ENCODE measurements around the gene TAF9.
"Not testable (repeated sequence)": the region's sequence is repeated elsewhere in the genome, so short reads cannot be mapped to it uniquely, and the experiment has no call there.

TAF9 gene, protein sequence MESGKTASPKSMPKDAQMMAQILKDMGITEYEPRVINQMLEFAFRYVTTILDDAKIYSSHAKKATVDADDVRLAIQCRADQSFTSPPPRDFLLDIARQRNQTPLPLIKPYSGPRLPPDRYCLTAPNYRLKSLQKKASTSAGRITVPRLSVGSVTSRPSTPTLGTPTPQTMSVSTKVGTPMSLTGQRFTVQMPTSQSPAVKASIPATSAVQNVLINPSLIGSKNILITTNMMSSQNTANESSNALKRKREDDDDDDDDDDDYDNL

DNA sequence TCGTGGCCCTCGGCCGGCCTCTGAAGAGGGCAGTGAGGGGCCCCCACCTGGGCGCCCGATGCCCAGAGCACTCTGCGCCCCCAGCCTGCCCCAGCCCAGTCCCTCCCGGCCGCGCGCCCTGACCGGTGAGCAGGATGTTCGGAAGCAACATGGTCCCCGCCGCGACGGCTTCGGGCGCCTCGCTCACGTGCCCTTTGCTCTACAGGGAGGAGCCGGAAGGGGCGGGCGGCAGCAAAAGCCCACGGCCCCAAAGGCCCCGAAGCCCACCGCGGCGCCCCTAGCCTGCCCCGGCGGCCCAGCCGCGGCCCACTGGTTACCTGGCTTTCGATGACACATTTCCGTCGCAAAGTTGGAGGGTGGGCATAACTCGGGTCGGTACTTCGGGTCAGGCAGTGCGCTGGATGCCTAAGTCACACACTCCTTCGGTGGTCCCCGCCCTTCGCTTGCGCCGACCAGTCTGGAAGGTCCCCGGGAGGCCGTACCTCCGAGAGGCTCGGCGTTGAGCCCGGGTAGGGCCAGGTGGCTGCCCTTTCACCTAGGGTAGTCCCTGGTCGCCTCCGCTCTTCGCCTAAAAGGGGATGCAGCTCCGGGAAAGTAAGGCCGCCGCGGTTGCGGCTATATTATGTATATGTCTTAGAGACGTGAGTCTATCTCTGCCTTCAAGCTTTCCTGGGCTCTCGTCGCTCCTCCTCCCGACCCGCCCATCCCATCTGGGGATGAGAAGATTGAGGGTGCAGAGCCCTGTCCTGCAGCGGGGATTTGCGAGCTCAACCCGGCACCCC is at the start of gene TAF9, which contains the start of the genes AK6 and RAD17:
Gene TAF9, minus strand, starts transcription at position 181 of the 782 bp plus-strand sequence. CDS start 3,783 bp downstream, outside the sequence.
Gene AK6, minus strand, starts transcription at position 181 of the 782 bp plus-strand sequence. Its CDS starts 30 bp downstream, at position 151.
Gene RAD17, plus strand, starts transcription at position 479 of the 782 bp plus-strand sequence. CDS start 2,391 bp downstream, outside the sequence.
- peak; percentile 86 for DNase-seq (ENCODE audit: low read depth)

DNA sequence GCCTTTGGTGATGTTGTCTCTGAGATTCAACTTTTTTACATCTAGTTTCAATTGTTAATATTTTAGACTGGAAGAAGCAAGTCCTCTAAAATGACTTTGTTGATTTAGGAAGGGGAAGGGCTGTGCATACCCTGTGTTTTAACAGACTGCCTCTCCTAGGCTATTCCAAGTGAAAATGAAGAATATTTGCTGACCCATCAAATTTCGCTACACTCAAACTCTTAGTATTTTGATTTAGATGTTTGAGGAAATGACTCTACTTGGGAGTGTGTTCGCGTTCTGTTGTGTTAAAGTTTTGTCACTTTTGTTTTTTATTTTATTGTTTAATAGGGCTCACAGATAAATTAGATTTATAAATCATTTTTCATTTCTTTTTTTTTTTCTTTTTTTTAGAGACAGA is 49.2 kb upstream of the TAF9 start:
- no peak for DNase-seq (ENCODE audit: low read depth)

DNA sequence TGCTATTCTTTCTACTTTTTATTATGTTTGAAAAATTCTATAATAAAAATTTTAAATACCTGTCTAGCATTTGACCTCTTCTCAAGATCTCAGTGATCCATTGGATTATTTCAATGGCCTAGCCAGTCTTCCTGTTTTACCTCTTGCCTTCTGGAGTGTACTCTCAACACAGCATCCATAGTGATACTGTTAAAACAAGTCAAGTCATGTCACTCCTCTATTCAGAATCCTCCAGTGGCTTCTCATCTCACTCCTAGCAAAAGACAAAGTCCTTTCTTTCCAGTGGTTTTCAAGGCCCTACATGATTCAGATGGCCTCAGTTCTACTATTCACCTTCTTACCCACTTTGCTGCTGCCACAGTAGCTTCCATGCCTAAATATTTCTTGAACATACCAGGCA is 47.4 kb upstream of the TAF9 start:
- no peak for DNase-seq (ENCODE audit: low read depth)

DNA sequence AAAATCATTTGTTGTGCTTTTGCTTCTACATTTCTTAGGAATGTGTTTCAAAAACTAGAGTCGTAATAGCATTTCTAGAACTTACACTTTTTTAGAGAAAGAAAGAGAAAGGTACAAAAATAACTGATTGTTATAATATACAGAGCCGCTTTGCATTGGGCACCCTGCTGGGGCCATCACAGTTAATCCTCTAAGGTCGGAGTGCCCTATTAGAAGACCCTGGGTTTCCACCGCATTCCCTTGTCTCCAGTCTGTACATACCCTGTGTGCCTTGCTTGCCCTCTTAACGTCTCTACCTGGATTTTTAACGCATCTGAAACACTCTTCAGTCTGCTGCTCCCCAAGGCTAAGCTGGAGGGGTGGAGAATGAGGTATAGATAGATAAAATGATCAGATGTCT is 46.9 kb upstream of the TAF9 start:
- DNase-seq (ENCODE audit: low read depth) = no peak

DNA sequence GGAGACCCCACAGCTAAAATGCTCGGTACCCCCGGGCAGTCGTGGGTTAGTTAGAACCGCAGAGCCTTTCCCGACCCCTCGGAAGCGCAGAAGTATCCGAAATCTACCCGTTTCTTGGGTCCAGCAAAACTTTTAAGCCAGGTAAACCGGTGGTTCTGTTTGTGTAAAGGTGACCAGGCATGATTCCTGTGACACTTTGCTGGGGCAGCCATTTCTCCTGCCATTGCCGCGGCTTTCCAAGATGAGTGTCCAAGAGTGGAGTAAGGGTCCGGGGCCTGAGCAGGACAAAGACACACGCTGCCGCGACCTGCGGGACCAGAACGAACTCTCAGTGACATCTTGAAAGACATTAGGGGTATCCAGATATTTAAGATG is 46.3 kb upstream of the TAF9 start:
- DNase-seq (ENCODE audit: low read depth) = no peak

DNA sequence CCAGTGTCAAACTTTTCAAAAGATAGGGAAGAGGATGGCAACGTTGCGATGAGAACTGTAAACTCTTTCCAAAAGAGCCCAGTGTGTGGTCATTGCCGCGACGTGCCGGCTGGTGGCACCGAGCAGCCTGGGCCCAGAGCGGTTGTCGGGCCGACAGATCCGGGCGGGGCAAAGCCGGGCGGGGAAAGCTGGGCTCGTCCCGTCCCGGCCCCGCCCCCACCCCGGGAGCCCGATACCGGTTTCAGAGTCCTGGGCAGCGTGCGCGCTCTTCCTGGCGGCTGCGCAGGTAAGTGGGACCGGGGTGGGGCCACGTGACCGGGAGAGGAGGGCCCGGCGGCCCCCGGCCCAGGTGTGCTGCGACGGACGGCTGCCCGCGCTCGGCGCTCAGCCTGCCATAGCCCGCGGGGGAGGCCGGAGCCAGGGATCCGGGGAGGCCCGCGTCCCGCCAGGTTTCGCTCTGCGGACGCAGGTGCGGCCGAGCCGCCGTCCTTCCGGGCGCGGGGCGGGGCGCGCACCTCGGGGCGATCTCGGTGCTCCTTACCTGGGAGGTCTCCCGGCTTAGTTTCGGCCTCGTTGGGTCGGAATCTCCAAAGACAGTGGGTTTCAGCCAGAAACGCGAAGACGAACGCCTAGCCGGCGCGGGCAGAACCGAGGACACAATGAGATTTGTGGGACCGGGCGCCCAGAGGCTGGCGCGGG is 45.7 kb upstream of the TAF9 start, which contains the start of gene MARVELD2:
Gene MARVELD2, plus strand, starts transcription at position 232 of the 699 bp plus-strand sequence. CDS start 4,270 bp downstream, outside the sequence.
- peak; percentile 33 for DNase-seq (ENCODE audit: low read depth)

DNA sequence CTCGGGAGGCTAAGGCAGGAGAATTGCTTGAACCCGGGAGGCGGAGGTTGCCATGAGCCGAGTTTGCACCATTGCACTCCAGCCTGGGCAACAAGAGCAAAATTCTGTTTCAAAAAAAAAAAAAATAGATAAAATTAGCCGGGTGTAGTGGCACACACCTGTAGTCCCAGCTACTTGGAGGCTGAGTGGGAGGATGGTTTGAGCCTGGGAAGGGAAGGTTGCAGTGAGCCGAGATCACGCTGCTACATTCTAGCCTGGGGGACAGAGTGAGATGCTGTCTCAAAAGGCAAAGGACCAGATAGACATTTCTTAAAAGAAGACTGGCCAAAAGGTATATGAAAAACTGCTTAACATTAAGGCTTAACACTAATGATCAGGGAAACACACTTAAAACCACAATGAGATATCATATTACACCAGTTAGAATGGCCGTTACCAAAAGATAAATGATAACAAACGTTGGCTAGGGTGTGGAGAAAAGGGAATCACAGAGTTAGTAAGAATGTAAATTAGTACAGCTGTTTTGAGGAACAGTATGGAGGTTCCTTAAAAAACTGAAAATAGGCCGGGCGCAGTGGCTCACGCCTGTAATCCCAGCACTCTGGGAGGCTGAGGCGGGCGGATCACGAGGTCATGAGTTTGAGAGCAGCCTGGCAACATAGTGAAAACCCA is 35.5 kb upstream of the TAF9 start:
- DNase-seq (ENCODE audit: low read depth) = no peak

DNA sequence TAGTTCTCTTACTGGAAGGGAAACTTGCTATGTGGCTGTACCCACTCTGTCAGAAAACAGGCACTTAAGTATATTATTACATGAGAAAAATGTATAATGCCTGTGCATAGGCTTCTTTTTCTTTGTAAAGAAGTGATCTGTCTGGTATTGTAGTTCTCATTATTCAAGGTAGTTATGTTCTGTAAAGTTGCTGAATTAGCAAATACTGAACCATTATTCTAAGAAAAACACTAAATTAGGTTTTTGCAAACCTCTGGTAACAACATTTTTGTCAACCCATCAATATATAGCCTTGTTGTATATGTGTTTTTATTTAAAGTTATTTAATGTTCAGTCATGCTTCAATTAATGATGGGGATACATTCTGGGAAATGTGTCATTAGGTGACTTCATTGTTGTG is 9.1 kb upstream of the TAF9 start:
- no peak for DNase-seq (ENCODE audit: low read depth)

DNA sequence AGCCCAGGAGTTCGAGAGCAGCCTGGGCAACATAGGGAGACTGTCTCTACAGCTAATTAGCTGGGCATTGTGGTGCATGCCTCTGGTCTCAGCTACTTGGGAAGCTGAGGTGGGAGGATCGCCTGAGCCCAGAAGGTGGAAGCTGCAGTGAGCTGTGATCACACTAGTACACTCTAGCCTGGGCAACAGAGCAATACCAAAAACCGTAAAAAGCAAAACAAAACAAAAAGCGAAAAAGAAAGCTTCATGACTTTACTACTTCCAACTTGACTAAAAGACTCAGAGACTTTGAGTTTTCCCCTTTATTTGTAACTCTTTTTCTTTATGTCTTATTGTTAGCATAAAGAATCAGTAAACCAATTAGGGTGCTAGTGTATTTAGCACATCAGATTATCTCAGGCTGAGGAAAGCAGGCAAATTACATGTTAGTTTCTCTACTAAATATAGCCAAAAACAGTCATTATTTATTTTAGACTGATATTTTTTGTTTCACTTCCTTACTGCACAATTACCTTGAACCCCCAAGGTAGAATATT is 5.7 kb upstream of the TAF9 start:
- no peak for DNase-seq (ENCODE audit: low read depth)

DNA sequence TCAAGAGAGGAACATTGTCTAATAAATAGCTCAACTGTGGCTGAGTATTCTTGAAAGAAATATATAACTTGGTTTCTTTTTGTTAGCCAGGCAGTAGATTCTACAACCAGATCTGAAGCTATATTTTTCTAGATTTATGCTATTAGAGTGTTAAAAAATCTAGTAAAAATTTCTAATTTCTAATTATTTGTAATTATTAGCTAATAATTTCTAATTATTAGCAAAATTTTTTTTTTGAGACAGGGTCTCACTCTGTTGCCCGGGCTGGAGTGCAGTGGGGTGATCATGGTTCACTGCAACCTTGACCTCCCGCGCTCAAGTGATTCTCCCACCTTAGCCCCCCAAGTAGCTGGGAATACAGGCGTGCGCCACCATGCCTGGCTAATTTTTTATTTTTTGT is 3.1 kb upstream of the TAF9 start:
- DNase-seq (ENCODE audit: low read depth) = no peak

DNA sequence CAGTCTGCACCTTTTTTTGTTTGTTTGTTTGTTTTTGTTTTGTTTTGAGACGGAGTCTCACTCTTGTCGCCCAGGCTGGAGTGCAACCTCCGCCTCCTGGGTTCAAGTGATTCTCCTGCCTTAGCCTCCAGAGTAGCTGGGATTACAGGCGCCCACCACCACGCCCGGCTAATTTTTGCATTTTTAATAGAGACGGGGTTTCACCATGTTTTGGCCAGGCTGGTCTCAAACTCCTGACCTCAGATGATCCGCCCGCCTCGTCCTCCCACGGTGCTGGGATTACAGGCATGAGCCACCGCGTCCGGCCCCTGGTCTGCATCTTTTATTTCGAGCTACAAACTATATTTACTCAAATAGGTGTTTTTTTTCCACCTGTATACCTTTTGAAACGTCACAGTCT is 1.0 kb upstream of the TAF9 start:
- DNase-seq (ENCODE audit: low read depth) = not testable (repeated sequence)

DNA sequence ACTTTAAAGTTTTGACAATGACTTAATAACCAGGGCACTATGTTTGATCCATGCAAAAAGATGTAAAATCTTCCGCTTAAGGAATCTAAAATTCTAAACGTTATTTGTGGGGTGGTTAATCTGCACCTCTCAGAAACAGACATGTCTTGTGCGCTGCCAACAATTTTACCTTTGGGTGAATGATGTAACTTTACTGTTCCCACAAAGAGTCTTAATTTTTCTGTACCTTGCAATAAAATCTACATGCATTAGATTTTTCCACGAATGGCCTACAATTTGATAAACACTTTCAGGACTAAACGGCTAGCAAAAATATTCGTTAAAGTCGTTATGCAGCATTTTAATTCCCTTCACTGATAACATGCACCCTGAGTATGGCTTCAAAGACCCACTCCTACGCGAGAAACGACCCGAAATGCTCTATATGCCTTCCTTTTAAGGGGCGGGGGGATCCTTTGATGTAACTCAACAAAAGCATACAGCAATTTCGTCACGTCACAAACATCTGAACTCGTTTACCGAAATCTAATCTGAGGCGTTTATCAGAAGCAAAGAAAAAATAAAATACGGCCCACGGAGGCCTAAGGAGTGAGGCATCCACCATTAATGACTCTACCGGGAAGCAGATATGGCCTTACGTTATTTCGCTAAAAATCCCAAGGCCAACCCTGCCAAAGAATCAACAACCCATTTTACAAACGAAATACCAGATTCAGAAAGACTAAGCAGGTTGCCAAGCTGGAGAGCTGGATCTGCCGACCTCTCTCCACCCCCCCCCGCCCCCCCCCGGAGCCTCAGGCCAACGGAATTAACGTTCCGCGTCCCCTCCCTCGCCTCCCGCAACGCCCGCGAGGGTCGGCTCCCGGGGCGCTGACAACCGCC is 621 bp downstream of the TAF9 start:
- DNase-seq (ENCODE audit: low read depth) = no peak

DNA sequence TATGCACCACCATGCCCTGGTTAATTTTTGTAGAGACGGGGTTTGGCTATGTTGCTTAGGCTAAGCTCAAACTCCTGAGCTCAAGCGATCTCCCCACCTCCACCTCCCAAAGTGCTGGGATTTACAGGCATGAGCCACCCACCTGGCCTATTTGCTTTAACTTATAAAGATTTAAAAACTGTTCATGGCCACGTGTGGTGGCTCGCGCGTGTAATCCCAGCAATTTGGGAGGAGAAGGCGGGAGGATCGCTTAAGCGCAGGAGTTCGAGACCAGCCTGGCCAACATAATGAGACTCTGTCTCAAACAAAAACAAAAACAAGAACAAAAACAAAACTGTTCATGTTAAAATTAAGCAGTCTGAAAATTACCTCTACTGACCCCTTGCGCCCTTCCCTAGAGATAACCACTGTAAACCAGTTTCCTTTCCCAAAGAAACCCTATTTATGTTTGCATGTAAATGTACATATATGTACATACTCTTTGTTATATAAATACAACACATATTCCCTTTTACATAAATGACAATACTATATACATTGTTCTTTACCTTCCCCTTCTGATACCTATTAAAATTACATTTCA is 1.5 kb downstream of the TAF9 start:
- DNase-seq (ENCODE audit: low read depth) = no peak

DNA sequence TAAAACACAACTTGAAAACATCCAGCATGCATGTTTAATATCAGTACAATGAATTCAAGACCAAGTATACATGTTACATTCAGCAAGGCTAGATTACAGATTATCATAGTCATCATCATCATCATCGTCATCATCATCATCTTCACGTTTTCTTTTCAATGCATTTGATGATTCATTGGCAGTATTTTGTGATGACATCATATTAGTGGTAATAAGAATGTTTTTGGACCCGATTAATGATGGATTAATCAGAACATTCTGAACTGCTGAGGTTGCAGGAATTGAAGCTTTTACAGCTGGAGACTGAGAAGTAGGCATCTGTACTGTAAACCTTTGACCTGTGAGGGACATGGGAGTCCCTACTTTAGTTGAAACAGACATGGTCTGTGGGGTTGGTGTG is 4.5 kb downstream of the TAF9 start:
- no peak for DNase-seq (ENCODE audit: low read depth)

DNA sequence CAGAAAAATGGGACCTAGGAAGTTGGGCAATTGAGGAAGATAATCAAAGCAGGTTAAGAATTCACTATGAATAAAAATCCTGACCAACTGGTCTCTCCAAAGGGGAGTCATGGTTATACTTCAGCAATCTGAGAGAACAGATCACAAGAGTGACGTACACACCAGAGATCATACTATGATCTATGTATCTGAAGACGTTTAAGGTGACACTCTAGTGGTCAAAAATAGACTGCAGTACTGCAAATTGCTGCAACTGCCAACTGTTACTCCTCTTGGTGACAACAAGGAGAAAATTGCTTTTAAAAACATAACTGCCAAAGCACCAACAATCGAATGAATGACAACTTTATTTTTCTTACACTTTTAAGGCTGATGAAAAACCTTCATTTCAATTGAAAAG is 4.9 kb downstream of the TAF9 start:
- no peak for DNase-seq (ENCODE audit: low read depth)

DNA sequence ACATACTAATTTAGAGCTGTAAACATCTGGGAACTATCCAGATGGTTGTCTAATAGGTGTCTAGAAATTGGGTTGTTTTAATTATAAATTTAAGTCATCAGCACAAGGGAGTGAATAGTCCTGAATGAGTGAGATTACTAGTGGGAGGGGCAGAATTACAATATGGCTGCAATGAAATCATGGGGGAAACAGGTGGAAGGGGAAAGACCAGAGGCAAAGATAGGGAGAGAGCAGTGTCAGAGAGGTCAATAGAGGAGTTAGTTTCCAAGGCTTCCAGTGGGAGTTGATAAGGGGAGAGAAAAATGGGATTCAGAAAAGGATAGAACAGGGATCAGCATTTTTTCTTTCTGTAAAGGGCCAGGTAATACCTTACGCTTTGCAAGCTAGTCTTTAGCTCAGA is 8.9 kb downstream of the TAF9 start:
- DNase-seq (ENCODE audit: low read depth) = no peak

DNA sequence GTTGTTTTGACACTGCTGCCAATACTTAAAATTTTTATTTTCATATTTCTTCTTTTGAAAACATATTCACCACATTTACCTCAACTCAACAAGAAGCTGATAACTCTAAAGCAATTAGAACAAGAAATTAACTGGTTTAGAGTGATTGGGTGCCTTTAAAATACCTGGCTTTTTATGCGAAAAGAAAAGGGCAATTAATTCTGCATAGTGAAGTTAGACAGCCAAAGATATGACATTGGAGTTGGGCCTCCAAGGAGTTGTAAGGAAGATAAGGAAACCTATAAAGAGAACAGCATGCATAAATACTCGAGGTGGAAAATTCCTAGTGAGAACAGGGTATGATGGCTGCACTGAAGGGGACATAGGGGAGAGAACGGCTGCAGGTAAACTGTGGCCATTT is 9.6 kb downstream of the TAF9 start:
- no peak for DNase-seq (ENCODE audit: low read depth)

DNA sequence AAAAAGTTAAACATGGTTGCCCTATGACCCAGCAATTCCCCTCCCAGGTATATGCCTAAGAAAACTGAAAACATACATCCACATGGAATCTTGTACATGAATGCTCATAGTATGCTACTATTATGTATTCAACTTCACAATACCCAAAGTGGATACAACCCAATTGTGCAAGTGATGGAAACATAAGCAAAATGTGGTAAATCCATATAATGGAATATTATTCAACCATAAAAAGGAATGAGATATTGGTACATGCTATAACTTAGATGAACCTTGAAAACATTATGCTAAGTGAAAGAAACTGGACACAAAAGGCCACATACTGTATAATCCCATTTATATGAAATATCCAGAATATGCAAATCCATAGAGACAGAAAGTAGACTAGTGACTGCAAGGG is 18.7 kb downstream of the TAF9 start:
- no peak for DNase-seq (ENCODE audit: low read depth)

DNA sequence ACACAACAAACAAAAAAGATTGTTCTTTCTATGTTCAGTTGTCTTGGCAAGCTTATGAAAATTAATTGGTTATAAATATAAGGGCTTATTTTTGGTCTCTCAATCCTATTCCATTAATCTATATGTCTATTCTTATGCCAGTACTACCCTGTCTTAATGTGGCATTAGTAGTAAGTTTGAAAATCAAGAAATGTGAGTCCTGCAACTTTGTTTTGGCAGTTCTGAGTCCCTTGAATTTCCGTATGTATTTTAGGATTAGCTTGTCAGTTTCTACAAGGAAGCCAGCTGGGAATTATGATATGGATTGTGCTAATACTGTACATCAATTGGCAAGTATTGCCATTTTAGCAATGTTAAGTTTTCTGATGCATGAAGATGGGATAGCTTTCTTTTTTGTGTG is 26.2 kb downstream of the TAF9 start:
- DNase-seq (ENCODE audit: low read depth) = no peak

DNA sequence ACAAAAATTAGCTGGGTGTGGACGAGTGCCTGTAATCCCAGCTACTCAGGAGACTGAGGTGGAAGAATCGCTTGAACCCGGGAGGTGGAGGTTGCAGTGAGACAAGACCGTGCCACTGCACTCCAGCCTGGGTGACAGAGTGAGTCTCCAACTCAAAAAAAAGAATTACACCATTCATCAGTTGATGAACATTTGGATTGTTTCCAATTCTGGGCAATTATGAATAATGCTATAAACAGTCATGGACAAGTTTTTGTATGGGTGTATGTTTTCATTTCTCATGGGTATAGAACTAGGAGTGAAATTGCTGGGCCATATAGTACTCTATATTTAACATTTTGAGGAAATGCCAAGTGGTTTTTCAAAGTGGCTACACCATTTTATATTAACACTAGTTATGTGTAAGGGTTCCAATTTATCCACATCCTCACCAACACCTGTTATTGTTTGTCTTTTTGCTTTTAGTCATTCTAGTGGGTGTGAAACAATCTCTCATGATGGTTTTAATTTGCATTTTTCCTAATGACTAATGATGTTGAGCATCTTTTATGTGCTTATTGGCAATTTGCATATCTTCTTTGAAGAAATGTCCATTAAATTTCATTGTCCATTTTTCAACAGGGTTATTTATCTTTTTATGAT is 27.7 kb downstream of the TAF9 start:
- DNase-seq (ENCODE audit: low read depth) = no peak
